HepG2 (cell line): ENCODE results near the gene CRIM1. TPM values are rescaled to one million over a fixed set of nuclear protein-coding genes. Genes with fewer than 3 reads are reported as not detected.

Experiments
- ATAC-seq: fragments of 200-7000 bp; cut with Tn5 transposase; 3 replicates; pipeline ENCODE4 v1.9.1; 2020; ENCODE audit warnings: mild to moderate bottlenecking, moderate library complexity
- BruUV-seq: library from RNA; stranded (reverse); fragments of 400-500 nt; replicated peaks from 2 replicates; lab custom pipeline; 2021; lab: Mats Ljungman, UMichigan
- CTCF ChIA-PET: fragments of 300-600 bp; formaldehyde crosslinking; extraction: SDS; loops from one replicate; lab custom pipeline; 2021; ENCODE audit warnings: low total read pairs, inconsistent platforms, low intra/inter-chr PET ratio; lab: Yijun Ruan, JAX
- POLR2A ChIA-PET: fragments of 350-600 bp; sonication (Branson Sonifier 250); formaldehyde crosslinking; loops from one replicate; lab custom pipeline; 2020; ENCODE audit warnings: antibody characterized with exemption, inconsistent platforms; lab: Yijun Ruan, JAX
- DNase-seq: peaks from one replicate; pipeline ENCODE4 v3.0.0-alpha.2; 2015; ENCODE audit warnings: low spot score
- FAIRE-seq: peaks from 3 replicates; lab custom pipeline; 2011; peaks lifted over from hg19 to GRCh38; lab: Jason Lieb, UNC
- H2AFZ ChIP-seq: one replicate; pipeline ENCODE4 v1.6.1; 2011; ENCODE audit warnings: low read length, inconsistent platforms
- H3K27ac ChIP-seq: fragments of 300-600 bp; 3 replicates; pipeline ENCODE4 v1.8.0; 2011; ENCODE audit warnings: mixed run types, mild to moderate bottlenecking, mixed read lengths, low read length, inconsistent platforms; ENCODE audit not compliant: insufficient read depth; ENCODE audit errors: extremely low read length
- H3K27me3 ChIP-seq, 2 experiments: fragments of 200-600 bp in 1 of 2; 2 replicates in 1 of 2; 3 replicates in 1 of 2; pipeline versions ENCODE4 v1.6.0 to v1.8.0; 2011; ENCODE audit warnings: low read length in 2 of 2, mild to moderate bottlenecking in 2 of 2, moderate library complexity in 2 of 2, inconsistent platforms in 1 of 2; ENCODE audit not compliant: insufficient read depth in 2 of 2, control insufficient read depth in 1 of 2
- H3K36me3 ChIP-seq, 2 experiments: fragments of 200-600 bp in 1 of 2; replicated peaks in 1 of 2; 2 replicates in 1 of 2; 3 replicates in 1 of 2; pipeline versions ENCODE4 v1.5.1 to v1.8.0; 2011; ENCODE audit warnings: low read length in 2 of 2, inconsistent platforms in 1 of 2; ENCODE audit not compliant: insufficient read depth in 2 of 2, control insufficient read depth in 1 of 2
- H3K4me1 ChIP-seq: 2 replicates; pipeline ENCODE4 v1.5.1; 2012; ENCODE audit warnings: low read length, inconsistent platforms; ENCODE audit not compliant: insufficient read depth
- H3K4me2 ChIP-seq: 2 replicates; pipeline ENCODE4 v1.6.0; 2011; ENCODE audit warnings: low read depth, low read length, inconsistent platforms
- H3K4me3 ChIP-seq, 3 experiments: fragments of 200-600 bp in 1 of 3; sonication (generic), shearing (Covaris generic) in 1 of 3; replicated peaks in 1 of 3; 2 replicates each; pipeline ENCODE4 v1.5.1; 2011 to 2016; ENCODE audit warnings: low read length in 3 of 3, inconsistent platforms in 2 of 3, low read depth in 2 of 3, mild to moderate bottlenecking in 2 of 3, control low read depth in 1 of 3, mixed read lengths in 1 of 3; ENCODE audit not compliant: insufficient read depth in 1 of 3
- H3K79me2 ChIP-seq: one replicate; pipeline ENCODE4 v1.6.1; 2011; ENCODE audit warnings: low read length, inconsistent platforms; ENCODE audit not compliant: insufficient read depth
- H3K9ac ChIP-seq: 2 replicates; pipeline ENCODE4 v1.6.0; 2011; ENCODE audit warnings: mild to moderate bottlenecking, low read depth, low read length, inconsistent platforms; ENCODE audit not compliant: insufficient read depth
- H3K9me3 ChIP-seq: 2 replicates; pipeline ENCODE4 v1.5.1; 2012; ENCODE audit warnings: mild to moderate bottlenecking, low read length
- H4K20me1 ChIP-seq: 2 replicates; pipeline ENCODE4 v1.6.0; 2011; ENCODE audit warnings: inconsistent platforms, mild to moderate bottlenecking, low read length, moderate library complexity; ENCODE audit not compliant: insufficient read depth
- ELF3 ChIP-seq: IDR thresholded peaks from 2 replicates; pipeline ENCODE4 v1.6.1; 2016; ENCODE audit warnings: missing genetic modification reagents, missing compliant biosample characterization
- ETV5 ChIP-seq: IDR thresholded peaks from 2 replicates; pipeline ENCODE4 v1.6.1; 2018; ENCODE audit warnings: missing biosample characterization, missing genetic modification reagents, inconsistent platforms, borderline replicate concordance
- IRF1 ChIP-seq: sonication (generic); formaldehyde crosslinking; IDR thresholded peaks from 2 replicates; pipeline ENCODE4 v1.4.0; 2020; ENCODE audit warnings: low read depth, mild to moderate bottlenecking, missing genetic modification reagents
- NKX3-1 ChIP-seq: sonication (generic); formaldehyde crosslinking; IDR thresholded peaks from 2 replicates; pipeline ENCODE4 v1.5.0; 2020; ENCODE audit warnings: missing genetic modification reagents
- RAD51 ChIP-seq: fragments of 450-650 bp; IDR thresholded peaks from 2 replicates; pipeline ENCODE4 v1.6.1; 2016; ENCODE audit warnings: borderline replicate concordance
- ZFP36L1 ChIP-seq: sonication (generic); formaldehyde crosslinking; IDR thresholded peaks from 2 replicates; pipeline ENCODE4 v1.8.0; 2022; ENCODE audit warnings: mild to moderate bottlenecking, missing genetic modification reagents, moderate library complexity
- ZNF124 ChIP-seq: sonication (generic); formaldehyde crosslinking; IDR thresholded peaks from 2 replicates; pipeline ENCODE4 v1.4.0; 2020; ENCODE audit warnings: missing genetic modification reagents
- ZNF281 ChIP-seq: sonication (generic); formaldehyde crosslinking; IDR thresholded peaks from 2 replicates; pipeline ENCODE4 v1.4.0; 2020; ENCODE audit warnings: missing genetic modification reagents, borderline replicate concordance
- ZNF33A ChIP-seq: sonication (generic); formaldehyde crosslinking; IDR thresholded peaks from 2 replicates; pipeline ENCODE4 v1.5.1; 2020; ENCODE audit warnings: missing genetic modification reagents, mild to moderate bottlenecking, moderate library complexity, borderline replicate concordance
- ZNF350 ChIP-seq: sonication (generic); formaldehyde crosslinking; IDR thresholded peaks from 2 replicates; pipeline ENCODE4 v1.4.0; 2020; ENCODE audit warnings: mild to moderate bottlenecking, low read depth, missing genetic modification reagents, borderline replicate concordance
- ZNF597 ChIP-seq: sonication (generic); formaldehyde crosslinking; IDR thresholded peaks from 2 replicates; pipeline ENCODE4 v1.5.0; 2020; ENCODE audit warnings: missing genetic modification reagents
- ZNF775 ChIP-seq: sonication (generic); formaldehyde crosslinking; IDR thresholded peaks from 2 replicates; pipeline ENCODE4 v1.4.0; 2020; ENCODE audit warnings: missing genetic modification reagents, mild to moderate bottlenecking, moderate library complexity, borderline replicate concordance
- ZNF776 ChIP-seq: sonication (generic); formaldehyde crosslinking; IDR thresholded peaks from 2 replicates; pipeline ENCODE4 v1.4.0; 2020; ENCODE audit warnings: mild to moderate bottlenecking, missing genetic modification reagents
- WGBS: methylation state at CpG from one replicate; pipeline ENCODE4 v1.1.6; 2017; ENCODE audit warnings: low lambda C conversion rate; 5-methylcytosine and 5-hydroxymethylcytosine counted together
- in situ Hi-C: cut with HindIII; loops from 2 replicates; pipeline ENCODE4 v1.10.0; 2017; ENCODE audit warnings: low pct_unique_long_range_greater_than_20kb; ENCODE audit not compliant: extremely low pct_ligation_motif_present
- intact Hi-C: fragments of 100-400 bp; cut with micrococcal nuclease; formaldehyde crosslinking; loops from one replicate; pipeline ENCODE4 v1.10.0; 2022; ENCODE audit not compliant: unreplicated experiment
- polyA plus RNA-seq, 8 experiments: library from polyadenylated mRNA; depleted of rRNA in 3 of 8; stranded (reverse) in 7 of 8; unstranded in 1 of 8; fragments of >200 nt; fragmentation: Illumina TruSeq in 4 of 8; extraction: Trizol in 4 of 8; gene quantifications; 2 replicates each; pipeline versions ENCODE4 v1.2.1 to v1.2.3, GENCODE V29; 2011 to 2016; ENCODE audit warnings: low read depth in 4 of 8, missing spikeins in 1 of 8, mixed read lengths in 1 of 8; ENCODE audit not compliant: insufficient read depth in 1 of 8
- total RNA-seq, 5 experiments: library from RNA; depleted of rRNA; stranded (reverse); fragments of >200 nt; fragmentation: Illumina TruSeq; extraction: Trizol; gene quantifications; 2 replicates each; pipeline ENCODE4 v1.2.3, GENCODE V29; 2016; ENCODE audit warnings: low read depth in 1 of 5

The CRIM1 gene
- total and polyA plus RNA-seq, 2 of the 13 experiments (the other 11 are each of a cell fraction or from before 2014, with no cell fraction given) = 39.1 to 69.9 TPM

- BruUV-seq = no TSS peak
- ATAC-seq = no peak
- no peaks in the 10 kb centered on the region for H3K9me3 ChIP-seq
- peaks cover 16 to 61% of the 10 kb centered on the region in 2 experiments for H3K36me3 ChIP-seq
- intact Hi-C loops = no loop called here
- CTCF ChIA-PET = no interaction called here
- FAIRE-seq = no peak
- in situ Hi-C loops = no loop called here
- TF ChIP-seq NKX3-1 (CRISPR knock-in tag) = no peak
- TF ChIP-seq ETV5 = no peak
- TF ChIP-seq ZFP36L1 (CRISPR knock-in tag) = no peak
- TF ChIP-seq ZNF281 = no peak
- no peak for TF ChIP-seq ZNF775 (CRISPR knock-in tag)
- TF ChIP-seq IRF1 (CRISPR knock-in tag) = no peak
- no peak for TF ChIP-seq ELF3
- TF ChIP-seq ZNF597 (CRISPR knock-in tag) = no peak
- no peak for TF ChIP-seq ZNF33A
- TF ChIP-seq ZNF124 (CRISPR knock-in tag) = no peak
- no peak for TF ChIP-seq ZNF350
- no peak for TF ChIP-seq ZNF776 (CRISPR knock-in tag)
- no peak for TF ChIP-seq RAD51
- TF ChIP-seq, all 625 proteins: peak for 0
- no peak overlapping the region for H3K27ac ChIP-seq
- H3K4me3 ChIP-seq = no peak overlapping the region
- H3K27me3 ChIP-seq = no peaks in the 10 kb centered on the region
- no peak overlapping the region for H3K9ac ChIP-seq
- no peaks in the 10 kb centered on the region for H4K20me1 ChIP-seq
- no peak overlapping the region for H2AFZ ChIP-seq
- H3K79me2 ChIP-seq = no peaks in the 10 kb centered on the region
- H3K4me1 ChIP-seq = peaks cover 45% of the 10 kb centered on the region
- POLR2A ChIA-PET = interaction anchor here (0.7 kb wide), 1 partner anchor 144 kb away, joined by 3 read pairs; the partner anchor contains the start of gene CRIM1
- WGBS = 98% methylated on average over 6 of the region's 6 CpGs
- no peak for DNase-seq
- H3K4me2 ChIP-seq = no peak overlapping the region
Measured at GRCh38 chr2:36499128-36499820, 143.7 kb downstream of the CRIM1 start.
